Neural crest cell (in vitro differentiated cells): Measurements from ENCODE around the gene HOXC9. TPM values are rescaled to one million over a fixed set of nuclear protein-coding genes. Genes with fewer than 3 reads are reported as not detected.

Experiments used
- DNase-seq: peaks from one replicate; pipeline ENCODE4 v3.0.0; 2021; ENCODE audit warnings: low read depth, mixed read lengths, low spot score
- H3K27ac Mint-ChIP-seq: one replicate; pipeline ENCODE4 v1.8.0; 2021; ENCODE audit warnings: mild to moderate bottlenecking, mixed read lengths; ENCODE audit not compliant: unreplicated experiment
- H3K27me3 Mint-ChIP-seq: 2 replicates; pipeline ENCODE4 v1.8.0; 2021; ENCODE audit warnings: low read depth, mild to moderate bottlenecking, mixed read lengths
- H3K36me3 Mint-ChIP-seq: 2 replicates; pipeline ENCODE4 v1.8.0; 2021; ENCODE audit warnings: low read depth, mild to moderate bottlenecking, mixed read lengths
- H3K4me1 Mint-ChIP-seq: 2 replicates; pipeline ENCODE4 v1.8.0; 2021; ENCODE audit warnings: mixed read lengths
- H3K4me3 Mint-ChIP-seq: one replicate; pipeline ENCODE4 v1.8.0; 2021; ENCODE audit warnings: mild to moderate bottlenecking, mixed read lengths
- H3K9me3 Mint-ChIP-seq: 2 replicates; pipeline ENCODE4 v1.8.0; 2021; ENCODE audit warnings: mixed read lengths
- total RNA-seq: library from RNA; stranded (reverse); gene quantifications from 2 replicates; pipeline ENCODE4 v1.2.1, GENCODE V29; 2021
- TF ChIP-seq, protein P1 (sequence below): fragments of 200-600 bp; sonication (generic); conservative IDR thresholded peaks from 2 replicates; pipeline ENCODE4 v1.5.0; 2021; ENCODE audit warnings: antibody characterized with exemption, mild to moderate bottlenecking

Gene HOXC9
- total RNA-seq, 1 donor from 2014 or later, result 6.3 TPM

DNA sequence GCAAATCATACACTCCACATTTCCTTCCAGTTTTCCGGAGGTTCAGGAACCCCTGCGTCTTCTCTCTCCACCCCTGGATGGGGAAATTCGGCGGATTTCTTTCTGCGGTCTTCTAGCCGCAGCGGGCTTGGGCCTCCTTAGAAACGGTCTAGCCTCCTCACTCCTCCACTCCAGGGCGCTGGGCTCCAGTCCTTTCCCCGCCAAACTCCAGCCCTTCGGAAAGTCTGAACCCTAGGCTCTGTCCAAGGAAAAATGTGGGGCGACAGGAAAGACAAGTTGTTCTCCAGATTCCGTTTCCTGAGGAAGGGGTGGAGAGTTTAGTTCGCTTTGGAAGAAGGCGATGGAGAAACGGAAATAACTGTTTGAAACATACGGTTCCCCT is 16.4 kb upstream of the HOXC9 start:
- TF ChIP-seq, protein P1, sequence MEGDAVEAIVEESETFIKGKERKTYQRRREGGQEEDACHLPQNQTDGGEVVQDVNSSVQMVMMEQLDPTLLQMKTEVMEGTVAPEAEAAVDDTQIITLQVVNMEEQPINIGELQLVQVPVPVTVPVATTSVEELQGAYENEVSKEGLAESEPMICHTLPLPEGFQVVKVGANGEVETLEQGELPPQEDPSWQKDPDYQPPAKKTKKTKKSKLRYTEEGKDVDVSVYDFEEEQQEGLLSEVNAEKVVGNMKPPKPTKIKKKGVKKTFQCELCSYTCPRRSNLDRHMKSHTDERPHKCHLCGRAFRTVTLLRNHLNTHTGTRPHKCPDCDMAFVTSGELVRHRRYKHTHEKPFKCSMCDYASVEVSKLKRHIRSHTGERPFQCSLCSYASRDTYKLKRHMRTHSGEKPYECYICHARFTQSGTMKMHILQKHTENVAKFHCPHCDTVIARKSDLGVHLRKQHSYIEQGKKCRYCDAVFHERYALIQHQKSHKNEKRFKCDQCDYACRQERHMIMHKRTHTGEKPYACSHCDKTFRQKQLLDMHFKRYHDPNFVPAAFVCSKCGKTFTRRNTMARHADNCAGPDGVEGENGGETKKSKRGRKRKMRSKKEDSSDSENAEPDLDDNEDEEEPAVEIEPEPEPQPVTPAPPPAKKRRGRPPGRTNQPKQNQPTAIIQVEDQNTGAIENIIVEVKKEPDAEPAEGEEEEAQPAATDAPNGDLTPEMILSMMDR, result no peak
- Mint-ChIP-seq H3K4me3 (no peak overlapping the region), H3K27ac (no peak overlapping the region), H3K36me3 (peaks cover 3% of the 10 kb centered on the region), H3K27me3 (peaks cover 100% of the 10 kb centered on the region), H3K9me3 (no peaks in the 10 kb centered on the region), H3K4me1 (no peaks in the 10 kb centered on the region)
- DNase-seq, result no peak

DNA sequence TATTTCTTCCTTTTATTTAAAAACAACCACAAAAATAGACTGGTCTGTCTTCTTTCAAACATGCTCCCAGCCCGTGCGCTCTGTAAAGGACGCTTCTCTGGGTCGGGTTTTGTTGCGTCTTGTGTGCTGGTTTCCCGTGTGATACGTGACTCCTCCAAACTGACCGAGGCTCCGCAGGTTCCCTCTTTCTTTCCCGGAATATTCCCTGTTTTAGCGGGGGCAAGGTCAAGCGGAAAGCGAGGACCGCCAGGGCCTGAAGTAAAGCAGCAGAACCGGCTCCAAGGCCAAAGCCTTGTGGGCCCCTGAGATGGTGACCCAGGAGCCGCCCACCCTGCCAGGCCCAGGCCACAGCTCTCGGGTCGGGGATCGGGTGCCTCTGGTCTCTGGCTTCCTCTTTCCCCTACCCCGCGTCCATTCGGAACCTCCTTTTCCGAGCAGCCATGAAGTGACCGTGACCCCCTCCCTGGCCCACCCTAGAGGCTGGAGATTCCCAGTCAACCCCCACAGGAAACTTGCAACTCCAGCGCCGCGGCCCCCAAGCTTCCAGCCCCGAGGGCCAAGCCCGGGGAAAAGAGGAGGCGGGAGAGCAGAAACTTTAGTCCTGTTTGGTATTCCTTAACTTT is 15.9 kb upstream of the HOXC9 start:
- peaks cover 3% of the 10 kb centered on the region for H3K36me3 Mint-ChIP-seq
- no peak overlapping the region for H3K27ac Mint-ChIP-seq
- H3K9me3 Mint-ChIP-seq, result no peaks in the 10 kb centered on the region
- no peak overlapping the region for H3K4me3 Mint-ChIP-seq
- H3K27me3 Mint-ChIP-seq, result peaks cover 100% of the 10 kb centered on the region
- TF ChIP-seq, protein P1, result no peak
- DNase-seq, result no peak
- H3K4me1 Mint-ChIP-seq, result peaks cover 3% of the 10 kb centered on the region

DNA sequence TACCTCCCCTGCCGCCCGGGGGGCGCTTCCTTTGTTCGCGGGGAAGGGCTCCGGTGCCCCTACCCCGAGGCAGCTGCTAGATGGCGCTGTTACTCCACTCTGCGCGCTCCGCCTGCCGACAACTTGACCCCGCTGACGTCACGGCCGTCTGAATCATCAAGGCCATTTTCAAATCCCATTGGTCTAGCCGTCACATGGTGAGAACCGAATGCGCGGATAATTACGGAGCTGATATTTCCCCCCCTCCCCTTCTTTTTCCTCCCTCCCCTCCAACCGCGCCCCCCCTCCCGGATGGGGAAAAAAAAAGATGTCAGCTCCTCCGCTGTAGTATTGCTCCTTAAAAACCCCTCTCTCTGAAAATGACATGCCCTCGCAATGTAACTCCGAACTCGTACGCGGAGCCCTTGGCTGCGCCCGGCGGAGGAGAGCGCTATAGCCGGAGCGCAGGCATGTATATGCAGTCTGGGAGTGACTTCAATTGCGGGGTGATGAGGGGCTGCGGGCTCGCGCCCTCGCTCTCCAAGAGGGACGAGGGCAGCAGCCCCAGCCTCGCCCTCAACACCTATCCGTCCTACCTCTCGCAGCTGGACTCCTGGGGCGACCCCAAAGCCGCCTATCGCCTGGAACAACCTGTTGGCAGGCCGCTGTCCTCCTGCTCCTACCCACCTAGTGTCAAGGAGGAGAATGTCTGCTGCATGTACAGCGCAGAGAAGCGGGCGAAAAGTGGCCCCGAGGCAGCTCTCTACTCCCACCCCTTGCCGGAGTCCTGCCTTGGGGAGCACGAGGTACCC is 14.9 kb upstream of the HOXC9 start, which contains the start of gene HOXC10:
TSS of gene HOXC10 (plus strand) at position 246 of the 791 bp plus-strand sequence. CDS start at position 360, 114 bp downstream.
- TF ChIP-seq, protein P1, result peak; percentile 70
- H3K27me3 Mint-ChIP-seq, result peaks cover 100% of the 10 kb centered on the region
- H3K27ac Mint-ChIP-seq, result no peak within 1 kb of the TSS
- DNase-seq, result peak; percentile 76
- H3K4me3 Mint-ChIP-seq, result peak within 1 kb of the TSS; percentile 68
- no peaks in the 10 kb centered on the region for H3K9me3 Mint-ChIP-seq
- H3K36me3 Mint-ChIP-seq, result peaks cover 3% of the 10 kb centered on the region
- peaks cover 8% of the 10 kb centered on the region for H3K4me1 Mint-ChIP-seq

DNA sequence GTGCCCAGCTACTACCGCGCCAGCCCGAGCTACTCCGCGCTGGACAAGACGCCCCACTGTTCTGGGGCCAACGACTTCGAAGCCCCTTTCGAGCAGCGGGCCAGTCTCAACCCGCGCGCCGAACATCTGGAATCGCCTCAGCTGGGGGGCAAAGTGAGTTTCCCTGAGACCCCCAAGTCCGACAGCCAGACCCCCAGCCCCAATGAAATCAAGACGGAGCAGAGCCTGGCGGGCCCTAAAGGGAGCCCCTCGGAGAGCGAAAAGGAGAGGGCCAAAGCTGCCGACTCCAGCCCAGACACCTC is 14.3 kb upstream of the HOXC9 start:
- no peak for DNase-seq
- Mint-ChIP-seq H3K9me3 (no peaks in the 10 kb centered on the region), H3K4me3 (peak overlapping the region; percentile 68), H3K4me1 (peaks cover 8% of the 10 kb centered on the region), H3K36me3 (peaks cover 3% of the 10 kb centered on the region), H3K27me3 (peaks cover 100% of the 10 kb centered on the region), H3K27ac (no peak overlapping the region)
- TF ChIP-seq, protein P1, result no peak

DNA sequence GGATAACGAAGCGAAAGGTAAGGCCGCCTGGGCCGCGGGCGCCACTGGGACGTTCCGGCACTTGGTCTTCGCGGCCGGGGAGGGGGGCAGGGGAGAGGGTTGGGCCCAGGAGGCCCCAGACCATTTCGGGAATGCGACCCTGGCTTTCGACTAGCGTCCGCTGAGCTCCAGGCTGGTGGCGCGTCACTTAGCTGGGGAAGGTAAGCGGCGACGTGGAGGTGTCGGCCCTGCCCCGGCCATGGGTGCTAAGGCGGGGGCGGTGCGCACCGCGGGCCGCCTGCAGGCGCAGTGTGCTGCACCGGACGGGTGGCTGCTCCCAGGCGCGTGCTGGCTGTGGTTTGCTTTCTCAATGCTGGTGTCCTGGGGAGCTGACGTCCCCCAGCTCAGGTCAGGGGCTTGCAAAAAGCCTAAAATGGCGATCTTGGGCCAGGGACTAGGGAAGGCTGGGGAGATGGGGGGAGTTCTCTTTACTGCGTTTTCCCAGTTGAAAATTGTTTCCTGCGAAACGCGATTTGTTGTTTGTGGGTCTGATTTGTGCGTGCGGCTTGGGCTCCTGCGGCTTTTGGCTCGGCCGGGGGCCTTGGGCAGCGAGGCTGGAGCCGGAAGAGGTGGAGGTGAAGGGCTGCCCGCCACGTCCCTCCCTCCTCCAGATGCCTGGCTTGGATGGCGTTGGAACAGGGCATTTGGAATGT is 13.8 kb upstream of the HOXC9 start:
- H3K27ac Mint-ChIP-seq, result no peak overlapping the region
- DNase-seq, result no peak
- peaks cover 8% of the 10 kb centered on the region for H3K4me1 Mint-ChIP-seq
- peaks cover 100% of the 10 kb centered on the region for H3K27me3 Mint-ChIP-seq
- TF ChIP-seq, protein P1, result no peak
- H3K4me3 Mint-ChIP-seq, result peak overlapping the region; percentile 17
- H3K36me3 Mint-ChIP-seq, result peaks cover 3% of the 10 kb centered on the region
- no peaks in the 10 kb centered on the region for H3K9me3 Mint-ChIP-seq
